Measurements from ENCODE around the gene KLF5. TPM values are rescaled to one million over a fixed set of nuclear protein-coding genes. Genes with fewer than 3 reads are reported as not detected.

KLF5 gene
- total RNA-seq, 2 experiments from 2014 or later = 0.29 to 0.82 TPM

DNA sequence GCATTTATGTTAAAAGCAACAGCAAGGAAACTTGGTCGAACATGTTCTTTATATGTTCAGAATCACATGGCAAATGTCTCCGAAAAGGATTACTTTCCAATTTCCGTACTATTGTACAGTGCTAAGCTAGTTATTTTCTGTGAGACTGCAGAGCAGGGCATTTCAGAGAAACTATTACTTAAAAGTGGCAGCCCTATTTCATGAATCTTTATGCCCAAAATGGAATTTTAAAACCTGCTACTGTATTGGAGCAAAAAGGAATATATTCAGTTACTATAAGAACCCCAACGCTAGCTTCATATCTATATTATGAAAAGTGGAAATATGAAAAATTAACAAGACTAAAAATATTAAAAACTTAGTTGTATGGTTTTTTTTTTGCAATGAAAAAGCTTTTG, 2.2 kb upstream of the KLF5 start:
- no peak overlapping the region for H3K4me3 ChIP-seq (ENCODE audit: low read depth, low read length, poor library complexity, severe bottlenecking)
- no peaks in the 10 kb centered on the region for H3K36me3 ChIP-seq (ENCODE audit: insufficient read depth, low read length)
- no peak for TF ChIP-seq EZH2phosphoT487 (IDR thresholded peaks at IDR 0.05; ENCODE audit: borderline replicate concordance, low read depth, low read length)
- TF ChIP-seq, protein P1, sequence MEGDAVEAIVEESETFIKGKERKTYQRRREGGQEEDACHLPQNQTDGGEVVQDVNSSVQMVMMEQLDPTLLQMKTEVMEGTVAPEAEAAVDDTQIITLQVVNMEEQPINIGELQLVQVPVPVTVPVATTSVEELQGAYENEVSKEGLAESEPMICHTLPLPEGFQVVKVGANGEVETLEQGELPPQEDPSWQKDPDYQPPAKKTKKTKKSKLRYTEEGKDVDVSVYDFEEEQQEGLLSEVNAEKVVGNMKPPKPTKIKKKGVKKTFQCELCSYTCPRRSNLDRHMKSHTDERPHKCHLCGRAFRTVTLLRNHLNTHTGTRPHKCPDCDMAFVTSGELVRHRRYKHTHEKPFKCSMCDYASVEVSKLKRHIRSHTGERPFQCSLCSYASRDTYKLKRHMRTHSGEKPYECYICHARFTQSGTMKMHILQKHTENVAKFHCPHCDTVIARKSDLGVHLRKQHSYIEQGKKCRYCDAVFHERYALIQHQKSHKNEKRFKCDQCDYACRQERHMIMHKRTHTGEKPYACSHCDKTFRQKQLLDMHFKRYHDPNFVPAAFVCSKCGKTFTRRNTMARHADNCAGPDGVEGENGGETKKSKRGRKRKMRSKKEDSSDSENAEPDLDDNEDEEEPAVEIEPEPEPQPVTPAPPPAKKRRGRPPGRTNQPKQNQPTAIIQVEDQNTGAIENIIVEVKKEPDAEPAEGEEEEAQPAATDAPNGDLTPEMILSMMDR (conservative IDR thresholded peaks at IDR 0.05; ENCODE audit: low read length) = no peak
- H2AFZ ChIP-seq (ENCODE audit: low read length) = no peak overlapping the region
- no peak overlapping the region for H3K27ac ChIP-seq (ENCODE audit: low read depth, low read length, poor library complexity, severe bottlenecking)
- intact Hi-C loops (cut with micrococcal nuclease; ENCODE audit: unreplicated experiment) = no loop called here
- H3K79me2 ChIP-seq (ENCODE audit: insufficient read depth, low read depth, low read length) = no peaks in the 10 kb centered on the region
- ChIA-PET CTCF (ENCODE audit: unreplicated experiment) (no interaction called here), POLR2A (interaction anchor here (1.0 kb wide), 1 partner anchor 9 kb away, joined by 3 read pairs; no protein-coding TSS in a partner anchor)
- no peaks in the 10 kb centered on the region for H3K9me3 ChIP-seq (ENCODE audit: low read length)
- no peak for DNase-seq (ENCODE audit: low spot score)
- no peak overlapping the region for H3K4me2 ChIP-seq (ENCODE audit: low read length)
- no peaks in the 10 kb centered on the region; the same call in 1 of the 2 replicates for H4K20me1 ChIP-seq (ENCODE audit: insufficient read depth, low read length)
- H3K9me2 ChIP-seq (ENCODE audit: insufficient read depth, low read length) = no peaks in the 10 kb centered on the region
- H3K4me1 ChIP-seq (ENCODE audit: insufficient read depth, low read length, poor library complexity, severe bottlenecking) = no peaks in the 10 kb centered on the region
- no TSS peak for BruUV-seq (replicated peaks)

DNA sequence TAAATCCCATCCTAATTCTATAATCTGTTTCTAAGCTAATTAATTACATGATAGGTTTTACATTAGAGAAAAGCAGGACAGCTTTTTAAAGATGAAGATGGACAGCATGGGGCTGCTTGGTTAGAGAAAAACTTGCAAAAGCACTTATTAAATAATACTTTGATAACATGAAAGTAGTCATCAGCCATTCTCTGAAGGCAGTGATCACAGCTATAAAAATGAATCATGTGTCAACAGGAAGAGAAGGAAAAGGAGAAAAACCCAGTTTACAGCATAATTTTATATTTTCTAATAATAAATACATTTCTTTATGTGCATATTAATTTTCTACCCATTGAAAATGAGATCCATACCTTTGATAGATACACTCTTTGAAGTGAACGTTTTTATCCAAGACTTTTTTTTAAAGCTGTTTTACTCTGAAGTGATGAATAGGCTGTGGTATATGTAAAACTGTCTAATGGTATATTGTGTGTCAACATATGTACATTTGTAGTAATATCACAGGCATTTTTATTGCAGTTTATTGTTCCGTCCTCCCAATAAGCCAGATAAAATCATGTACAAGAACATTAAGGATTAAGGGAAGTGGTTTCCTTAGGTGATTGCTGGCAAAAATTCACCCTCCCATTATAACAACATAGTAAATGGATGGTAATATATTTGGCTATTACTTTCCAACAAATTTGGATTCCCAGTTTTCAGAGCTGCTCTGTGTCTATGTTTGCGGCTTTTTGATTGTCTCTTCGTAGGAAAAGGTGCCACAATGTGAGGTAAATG, 1.3 kb upstream of the KLF5 start:
- no peak overlapping the region for H2AFZ ChIP-seq (ENCODE audit: low read length)
- intact Hi-C loops (cut with micrococcal nuclease; ENCODE audit: unreplicated experiment) = no loop called here
- H3K4me2 ChIP-seq (ENCODE audit: low read length) = no peak overlapping the region
- H3K9me3 ChIP-seq (ENCODE audit: low read length) = no peaks in the 10 kb centered on the region
- no peak overlapping the region for H3K27ac ChIP-seq (ENCODE audit: low read depth, low read length, poor library complexity, severe bottlenecking)
- no peak for DNase-seq (ENCODE audit: low spot score)
- no peak overlapping the region for H3K4me3 ChIP-seq (ENCODE audit: low read depth, low read length, poor library complexity, severe bottlenecking)
- H3K79me2 ChIP-seq (ENCODE audit: insufficient read depth, low read depth, low read length) = no peaks in the 10 kb centered on the region
- no peaks in the 10 kb centered on the region; the same call in 1 of the 2 replicates for H4K20me1 ChIP-seq (ENCODE audit: insufficient read depth, low read length)
- CTCF ChIA-PET (ENCODE audit: unreplicated experiment) = no interaction called here
- POLR2A ChIA-PET = interaction anchor here (0.6 to 1.0 kb wide), 3 partner anchors 10 to 1280 kb away, joined by 3 to 4 read pairs (median 3); no protein-coding TSS in a partner anchor
- H3K9me2 ChIP-seq (ENCODE audit: insufficient read depth, low read length) = no peaks in the 10 kb centered on the region
- H3K4me1 ChIP-seq (ENCODE audit: insufficient read depth, low read length, poor library complexity, severe bottlenecking) = no peaks in the 10 kb centered on the region
- BruUV-seq (replicated peaks) = no TSS peak
- no peak for TF ChIP-seq EZH2phosphoT487 (IDR thresholded peaks at IDR 0.05; ENCODE audit: borderline replicate concordance, low read depth, low read length)
- TF ChIP-seq, protein P1 (conservative IDR thresholded peaks at IDR 0.05; ENCODE audit: low read length) = no peak
- H3K36me3 ChIP-seq (ENCODE audit: insufficient read depth, low read length) = no peaks in the 10 kb centered on the region

DNA sequence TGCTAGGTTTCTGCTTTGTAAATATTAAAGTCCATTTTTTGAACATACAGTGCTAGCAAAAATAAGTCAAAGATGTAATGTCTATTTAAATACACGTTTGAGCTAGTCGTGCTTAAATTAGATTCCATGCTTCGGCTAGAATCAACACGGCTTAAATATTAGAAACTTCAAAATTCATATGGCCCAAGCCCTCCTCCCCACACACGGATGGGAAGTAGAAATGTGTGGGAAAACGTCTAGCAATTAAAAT, 816 bp upstream of the KLF5 start:
- CTCF ChIA-PET (ENCODE audit: unreplicated experiment) = no interaction called here
- TF ChIP-seq, protein P1 (conservative IDR thresholded peaks at IDR 0.05; ENCODE audit: low read length) = no peak
- no peak for TF ChIP-seq EZH2phosphoT487 (IDR thresholded peaks at IDR 0.05; ENCODE audit: borderline replicate concordance, low read depth, low read length)
- Histone ChIP-seq H3K4me2 (ENCODE audit: low read length) (peak overlapping the region; percentile 66; the same call in 1 of the 2 replicates), H3K36me3 (ENCODE audit: insufficient read depth, low read length) (no peaks in the 10 kb centered on the region), H4K20me1 (ENCODE audit: insufficient read depth, low read length) (no peaks in the 10 kb centered on the region; the same call in 1 of the 2 replicates), H3K27ac (ENCODE audit: low read depth, low read length, poor library complexity, severe bottlenecking) (no peak overlapping the region), H2AFZ (ENCODE audit: low read length) (peak overlapping the region; percentile 30; the same call in 1 of the 2 replicates), H3K9me2 (ENCODE audit: insufficient read depth, low read length) (no peaks in the 10 kb centered on the region), H3K79me2 (ENCODE audit: insufficient read depth, low read depth, low read length) (no peaks in the 10 kb centered on the region), H3K9me3 (ENCODE audit: low read length) (no peaks in the 10 kb centered on the region), H3K4me3 (ENCODE audit: low read depth, low read length, poor library complexity, severe bottlenecking) (no peak overlapping the region), H3K4me1 (ENCODE audit: insufficient read depth, low read length, poor library complexity, severe bottlenecking) (no peaks in the 10 kb centered on the region)
- intact Hi-C loops (cut with micrococcal nuclease; ENCODE audit: unreplicated experiment) = no loop called here
- POLR2A ChIA-PET = interaction anchor here (1.0 kb wide), 1 partner anchor 31 kb away, joined by 3 read pairs; no protein-coding TSS in a partner anchor
- DNase-seq (ENCODE audit: low spot score) = no peak
- BruUV-seq (replicated peaks) = no TSS peak
